Vagina (tissue), 2 donors: ENCODE data around the gene ADAMTS17. TPM values are rescaled to one million over a fixed set of nuclear protein-coding genes. Genes with fewer than 3 reads are reported as not detected.

Experiments
- DNase-seq, 2 donors: peaks; one replicate each; pipeline ENCODE4 v3.0.0-alpha.2; 2017; ENCODE audit errors: extremely low spot score in 2 of 2
- H3K27ac ChIP-seq: fragments of 200-600 bp; sonication (generic); one replicate; pipeline ENCODE4 v1.5.1; 2019
- H3K27me3 ChIP-seq: fragments of 200-600 bp; sonication (generic); one replicate; pipeline ENCODE4 v1.5.1; 2019
- H3K36me3 ChIP-seq, 2 donors: fragments of 200-600 bp; sonication (generic); one replicate each; pipeline ENCODE4 v1.5.1; 2017 to 2019
- H3K4me1 ChIP-seq: fragments of 200-600 bp; sonication (generic); one replicate; pipeline ENCODE4 v1.5.1; 2019
- H3K4me3 ChIP-seq, 2 donors: fragments of 200-600 bp; sonication (generic); 1 replicate in 1 of 2; 2 replicates in 1 of 2; pipeline ENCODE4 v1.5.1; 2016 to 2019
- H3K9me3 ChIP-seq: fragments of 200-600 bp; sonication (generic); one replicate; pipeline ENCODE4 v1.5.1; 2019
- CTCF ChIP-seq, 3 experiments: fragments of 450-650 bp in 2 of 3; fragments of 200-600 bp in 1 of 3; sonication (generic) in 1 of 3; IDR thresholded peaks; one replicate each; pipeline ENCODE4 v1.5.1; 2017 to 2019; ENCODE audit warnings: antibody characterized with exemption in 3 of 3, mild to moderate bottlenecking in 2 of 3, moderate library complexity in 2 of 3
- POLR2A ChIP-seq, 2 donors: fragments of 450-650 bp; IDR thresholded peaks; one replicate each; pipeline ENCODE4 v1.6.1; 2017; ENCODE audit warnings: antibody characterized with exemption in 2 of 2, mild to moderate bottlenecking in 2 of 2, moderate library complexity in 2 of 2
- POLR2AphosphoS5 ChIP-seq, 2 donors: sonication (generic); formaldehyde crosslinking; IDR thresholded peaks; one replicate each; pipeline ENCODE4 v1.9.0; 2017; ENCODE audit warnings: antibody characterized with exemption in 2 of 2, mild to moderate bottlenecking in 2 of 2, low read depth in 1 of 2; ENCODE audit not compliant: insufficient read depth in 1 of 2
- intact Hi-C: fragments of 100-400 bp; cut with DNase I; formaldehyde crosslinking; loops from one replicate; pipeline ENCODE4 v1.15.1; 2023
- total RNA-seq: library from RNA; depleted of rRNA; stranded (reverse); fragments of >200 nt; gene quantifications from one replicate; pipeline ENCODE4 v1.2.3, GENCODE V29; 2016

The ADAMTS17 gene
- total RNA-seq, 1 donor from 2014 or later = 16.0 TPM

GRCh38 chr15:100284191-100284590, 57.6 kb downstream of the ADAMTS17 start:
- H3K36me3 ChIP-seq = no peaks in the 10 kb centered on the region
- H3K27ac ChIP-seq = no peak overlapping the region
- TF ChIP-seq POLR2A (IDR thresholded peaks at IDR 0.05) (no peak), POLR2AphosphoS5 (IDR thresholded peaks at IDR 0.05; ENCODE audit: insufficient read depth in 1 of 2, low read depth in 1 of 2) (no peak), CTCF (IDR thresholded peaks at IDR 0.05) (no peak)
- H3K9me3 ChIP-seq = no peaks in the 10 kb centered on the region
- peak in 1 of 2 donors; percentile 77 for DNase-seq
- no peak overlapping the region for H3K4me3 ChIP-seq
- H3K4me1 ChIP-seq = no peaks in the 10 kb centered on the region
- H3K27me3 ChIP-seq = no peaks in the 10 kb centered on the region
- intact Hi-C loops = no loop called here

GRCh38 chr15:100281096-100281917, 60.5 kb downstream of the ADAMTS17 start:
- H3K36me3 ChIP-seq = no peaks in the 10 kb centered on the region
- no peak overlapping the region for H3K27ac ChIP-seq
- no peaks in the 10 kb centered on the region for H3K27me3 ChIP-seq
- intact Hi-C loops = no loop called here
- DNase-seq = no peak
- TF ChIP-seq POLR2A (IDR thresholded peaks at IDR 0.05) (no peak), CTCF (IDR thresholded peaks at IDR 0.05) (no peak), POLR2AphosphoS5 (IDR thresholded peaks at IDR 0.05; ENCODE audit: insufficient read depth in 1 of 2, low read depth in 1 of 2) (no peak)
- H3K9me3 ChIP-seq = no peaks in the 10 kb centered on the region
- no peak overlapping the region for H3K4me3 ChIP-seq
- H3K4me1 ChIP-seq = no peaks in the 10 kb centered on the region

GRCh38 chr15:100279849-100280248, 61.9 kb downstream of the ADAMTS17 start:
- no peak overlapping the region for H3K4me3 ChIP-seq
- no peaks in the 10 kb centered on the region for H3K36me3 ChIP-seq
- no peak overlapping the region for H3K27ac ChIP-seq
- DNase-seq = no peak
- H3K4me1 ChIP-seq = no peaks in the 10 kb centered on the region
- H3K27me3 ChIP-seq = no peaks in the 10 kb centered on the region
- intact Hi-C loops = no loop called here
- TF ChIP-seq CTCF (IDR thresholded peaks at IDR 0.05) = no peak
- no peak for TF ChIP-seq POLR2AphosphoS5 (IDR thresholded peaks at IDR 0.05; ENCODE audit: insufficient read depth in 1 of 2, low read depth in 1 of 2)
- TF ChIP-seq POLR2A (IDR thresholded peaks at IDR 0.05) = no peak
- no peaks in the 10 kb centered on the region for H3K9me3 ChIP-seq

- no peak overlapping the region for H3K27ac ChIP-seq
- no peak overlapping the region for H3K4me3 ChIP-seq
- no peaks in the 10 kb centered on the region for H3K4me1 ChIP-seq
- H3K9me3 ChIP-seq = no peaks in the 10 kb centered on the region
- H3K36me3 ChIP-seq = no peaks in the 10 kb centered on the region
- TF ChIP-seq POLR2AphosphoS5 (IDR thresholded peaks at IDR 0.05; ENCODE audit: insufficient read depth in 1 of 2, low read depth in 1 of 2) (no peak), POLR2A (IDR thresholded peaks at IDR 0.05) (no peak), CTCF (IDR thresholded peaks at IDR 0.05) (no peak)
- DNase-seq = no peak
- no peaks in the 10 kb centered on the region for H3K27me3 ChIP-seq
- intact Hi-C loops = no loop called here
Observed at GRCh38 chr15:100279446-100279845, 62.3 kb downstream of the ADAMTS17 start.
